Vagina (tissue), 2 donors: ENCODE measurements around the gene CLPTM1L. TPM values are rescaled to one million over a fixed set of nuclear protein-coding genes. Genes with fewer than 3 reads are reported as not detected.
"Not testable (repeated sequence)": the region's sequence is repeated elsewhere in the genome, so short reads cannot be mapped to it uniquely, and the experiment has no call there.

Experiments used
- DNase-seq, 2 donors: peaks; one replicate each; pipeline ENCODE4 v3.0.0-alpha.2; 2017; ENCODE audit errors: extremely low spot score in 2 of 2
- H3K27ac ChIP-seq: fragments of 200-600 bp; sonication (generic); one replicate; pipeline ENCODE4 v1.5.1; 2019
- H3K27me3 ChIP-seq: fragments of 200-600 bp; sonication (generic); one replicate; pipeline ENCODE4 v1.5.1; 2019
- H3K36me3 ChIP-seq, 2 donors: fragments of 200-600 bp; sonication (generic); one replicate each; pipeline ENCODE4 v1.5.1; 2017 to 2019
- H3K4me1 ChIP-seq: fragments of 200-600 bp; sonication (generic); one replicate; pipeline ENCODE4 v1.5.1; 2019
- H3K4me3 ChIP-seq, 2 donors: fragments of 200-600 bp; sonication (generic); 1 replicate in 1 of 2; 2 replicates in 1 of 2; pipeline ENCODE4 v1.5.1; 2016 to 2019
- H3K9me3 ChIP-seq: fragments of 200-600 bp; sonication (generic); one replicate; pipeline ENCODE4 v1.5.1; 2019
- CTCF ChIP-seq, 3 experiments: fragments of 450-650 bp in 2 of 3; fragments of 200-600 bp in 1 of 3; sonication (generic) in 1 of 3; IDR thresholded peaks; one replicate each; pipeline ENCODE4 v1.5.1; 2017 to 2019; ENCODE audit warnings: antibody characterized with exemption in 3 of 3, mild to moderate bottlenecking in 2 of 3, moderate library complexity in 2 of 3
- POLR2A ChIP-seq, 2 donors: fragments of 450-650 bp; IDR thresholded peaks; one replicate each; pipeline ENCODE4 v1.6.1; 2017; ENCODE audit warnings: antibody characterized with exemption in 2 of 2, mild to moderate bottlenecking in 2 of 2, moderate library complexity in 2 of 2
- POLR2AphosphoS5 ChIP-seq, 2 donors: sonication (generic); formaldehyde crosslinking; IDR thresholded peaks; one replicate each; pipeline ENCODE4 v1.9.0; 2017; ENCODE audit warnings: antibody characterized with exemption in 2 of 2, mild to moderate bottlenecking in 2 of 2, low read depth in 1 of 2; ENCODE audit not compliant: insufficient read depth in 1 of 2
- intact Hi-C: fragments of 100-400 bp; cut with DNase I; formaldehyde crosslinking; loops from one replicate; pipeline ENCODE4 v1.15.1; 2023
- total RNA-seq: library from RNA; depleted of rRNA; stranded (reverse); fragments of >200 nt; gene quantifications from one replicate; pipeline ENCODE4 v1.2.3, GENCODE V29; 2016

Gene CLPTM1L
- total RNA-seq, 1 donor from 2014 or later: 40.0 TPM

- Histone ChIP-seq H3K4me3 (no peak overlapping the region), H3K4me1 (no peaks in the 10 kb centered on the region), H3K9me3 (no peaks in the 10 kb centered on the region), H3K27me3 (no peaks in the 10 kb centered on the region), H3K27ac (no peak overlapping the region), H3K36me3 (no peaks in the 10 kb centered on the region)
- TF ChIP-seq CTCF (IDR thresholded peaks at IDR 0.05): no peak
- TF ChIP-seq POLR2AphosphoS5 (IDR thresholded peaks at IDR 0.05; ENCODE audit: insufficient read depth in 1 of 2, low read depth in 1 of 2): no peak
- no peak for TF ChIP-seq POLR2A (IDR thresholded peaks at IDR 0.05)
- intact Hi-C loops: no loop called here
- no peak for DNase-seq
These were observed 59.0 kb downstream of the CLPTM1L start for GRCh38 chr5:1285883-1286291.

- Histone ChIP-seq H3K4me1 (no peaks in the 10 kb centered on the region), H3K27me3 (no peaks in the 10 kb centered on the region), H3K36me3 (no peaks in the 10 kb centered on the region), H3K9me3 (no peaks in the 10 kb centered on the region), H3K4me3 (no peak overlapping the region), H3K27ac (no peak overlapping the region)
- intact Hi-C loops: no loop called here
- no peak for DNase-seq
- TF ChIP-seq CTCF (IDR thresholded peaks at IDR 0.05): no peak
- TF ChIP-seq POLR2AphosphoS5 (IDR thresholded peaks at IDR 0.05; ENCODE audit: insufficient read depth in 1 of 2, low read depth in 1 of 2): no peak
- TF ChIP-seq POLR2A (IDR thresholded peaks at IDR 0.05): no peak
These were observed 59.8 kb downstream of the CLPTM1L start for GRCh38 chr5:1285141-1285540.

- H3K36me3 ChIP-seq, H3K9me3 ChIP-seq, H3K27ac ChIP-seq, H3K4me1 ChIP-seq, intact Hi-C loops, DNase-seq, H3K27me3 ChIP-seq, H3K4me3 ChIP-seq: not testable (repeated sequence)
These were observed 60.4 kb downstream of the CLPTM1L start for GRCh38 chr5:1284336-1284970.

- H3K9me3 ChIP-seq, H3K27me3 ChIP-seq, H3K27ac ChIP-seq, DNase-seq, H3K4me3 ChIP-seq, intact Hi-C loops, H3K4me1 ChIP-seq, H3K36me3 ChIP-seq: not testable (repeated sequence)
These were observed 61.2 kb downstream of the CLPTM1L start for GRCh38 chr5:1283729-1284041.

GRCh38 chr5:1282993-1283728 lies 61.7 kb downstream of the CLPTM1L start:
- intact Hi-C loops, DNase-seq, H3K4me1 ChIP-seq, H3K27ac ChIP-seq, H3K9me3 ChIP-seq, H3K4me3 ChIP-seq, H3K36me3 ChIP-seq, H3K27me3 ChIP-seq: not testable (repeated sequence)

DNA sequence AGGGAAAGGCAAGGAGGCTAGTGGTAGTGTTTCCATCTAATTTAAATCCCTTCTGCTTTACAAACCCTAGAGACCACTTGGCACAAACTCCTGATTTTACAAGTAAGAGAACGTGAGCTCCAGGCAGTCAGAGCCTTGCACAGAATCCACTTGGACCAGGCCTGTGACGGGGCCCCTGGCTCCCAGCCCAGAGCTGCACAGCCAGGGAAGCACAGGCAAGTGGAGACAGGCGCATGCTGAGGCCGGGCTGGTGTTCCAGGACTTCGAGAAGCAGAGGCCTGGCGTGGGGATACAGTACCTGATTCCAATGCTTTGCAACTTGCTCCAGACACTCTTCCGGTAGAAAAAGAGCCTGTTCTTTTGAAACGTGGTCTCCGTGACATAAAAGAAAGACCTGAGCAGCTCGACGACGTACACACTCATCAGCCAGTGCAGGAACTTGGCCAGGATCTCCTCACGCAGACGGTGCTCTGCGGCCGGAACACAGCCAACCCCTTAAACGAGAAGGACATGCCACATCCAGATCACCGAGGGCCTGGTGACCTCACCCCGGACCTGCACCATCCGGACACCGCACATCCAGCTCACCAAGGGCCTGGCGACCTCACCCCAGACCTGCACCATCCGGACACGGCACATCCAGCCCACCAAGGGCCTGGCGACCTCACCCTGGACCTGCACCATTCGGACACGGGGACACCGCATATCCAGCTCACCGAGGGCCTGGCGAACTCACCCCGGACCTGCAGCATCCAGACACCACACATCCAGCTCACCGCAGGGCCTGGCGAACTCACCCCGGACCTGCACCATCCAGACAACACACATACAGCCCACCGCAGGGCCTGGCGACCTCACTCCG lies 62.5 kb downstream of the CLPTM1L start:
- DNase-seq: no peak
- no peak overlapping the region for H3K4me3 ChIP-seq
- no peak overlapping the region for H3K27ac ChIP-seq
- H3K27me3 ChIP-seq: no peaks in the 10 kb centered on the region
- no peaks in the 10 kb centered on the region for H3K9me3 ChIP-seq
- no peaks in the 10 kb centered on the region for H3K36me3 ChIP-seq
- intact Hi-C loops: no loop called here
- TF ChIP-seq POLR2AphosphoS5 (IDR thresholded peaks at IDR 0.05; ENCODE audit: insufficient read depth in 1 of 2, low read depth in 1 of 2) (no peak), CTCF (IDR thresholded peaks at IDR 0.05) (no peak), POLR2A (IDR thresholded peaks at IDR 0.05) (no peak)
- H3K4me1 ChIP-seq: no peaks in the 10 kb centered on the region
